Measurements from ENCODE around the gene PTPRN2.
"Not testable (repeated sequence)": the region's sequence is repeated elsewhere in the genome, so short reads cannot be mapped to it uniquely, and the experiment has no call there.

PTPRN2 gene

GRCh38 chr7:158538156-158538946 lies 49.3 kb downstream of the PTPRN2 start:
- Mint-ChIP-seq H3K4me1 (no peaks in the 10 kb centered on the region), H3K36me3 (ENCODE audit: insufficient read depth) (no peaks in the 10 kb centered on the region), H3K27me3 (no peaks in the 10 kb centered on the region), H3K4me3 (no peak overlapping the region), H3K27ac (ENCODE audit: low read depth) (no peak overlapping the region), H3K9me3 (peaks cover 5% of the 10 kb centered on the region)
- no peak for ATAC-seq (replicated peaks; ENCODE audit: extremely low read depth, poor library complexity, severe bottlenecking)
- no peak for DNase-seq (ENCODE audit: low spot score in 2 of 2)

GRCh38 chr7:158537516-158537882 lies 50.1 kb downstream of the PTPRN2 start:
- H3K4me3 Mint-ChIP-seq = no peak overlapping the region
- H3K9me3 Mint-ChIP-seq = peaks cover 5% of the 10 kb centered on the region
- no peak for DNase-seq (ENCODE audit: low spot score in 2 of 2)
- no peak overlapping the region for H3K27ac Mint-ChIP-seq (ENCODE audit: low read depth)
- ATAC-seq (replicated peaks; ENCODE audit: extremely low read depth, poor library complexity, severe bottlenecking) = no peak
- no peaks in the 10 kb centered on the region for H3K27me3 Mint-ChIP-seq
- H3K36me3 Mint-ChIP-seq (ENCODE audit: insufficient read depth) = no peaks in the 10 kb centered on the region
- H3K4me1 Mint-ChIP-seq = no peaks in the 10 kb centered on the region

- Mint-ChIP-seq H3K27ac (ENCODE audit: low read depth) (no peak overlapping the region), H3K36me3 (ENCODE audit: insufficient read depth) (peaks cover 2% of the 10 kb centered on the region), H3K4me1 (no peaks in the 10 kb centered on the region), H3K27me3 (no peaks in the 10 kb centered on the region), H3K4me3 (no peak overlapping the region), H3K9me3 (peaks cover 5% of the 10 kb centered on the region)
- no peak for ATAC-seq (replicated peaks; ENCODE audit: extremely low read depth, poor library complexity, severe bottlenecking)
- no peak for DNase-seq (ENCODE audit: low spot score in 2 of 2)
Observed at GRCh38 chr7:158536871-158537515, 50.6 kb downstream of the PTPRN2 start.

GRCh38 chr7:158535079-158535478 lies 52.5 kb downstream of the PTPRN2 start:
- ATAC-seq (replicated peaks; ENCODE audit: extremely low read depth, poor library complexity, severe bottlenecking) (no peak), DNase-seq (ENCODE audit: low spot score in 2 of 2) (no peak)
- Mint-ChIP-seq H3K4me1 (no peaks in the 10 kb centered on the region), H3K27ac (ENCODE audit: low read depth) (no peak overlapping the region), H3K36me3 (ENCODE audit: insufficient read depth) (peaks cover 2% of the 10 kb centered on the region), H3K27me3 (no peaks in the 10 kb centered on the region), H3K9me3 (peaks cover 5% of the 10 kb centered on the region), H3K4me3 (no peak overlapping the region)

- no peaks in the 10 kb centered on the region for H3K27me3 Mint-ChIP-seq
- H3K4me1 Mint-ChIP-seq = no peaks in the 10 kb centered on the region
- ATAC-seq (replicated peaks; ENCODE audit: extremely low read depth, poor library complexity, severe bottlenecking) (no peak), DNase-seq (ENCODE audit: low spot score in 2 of 2) (no peak)
- H3K4me3 Mint-ChIP-seq = no peak overlapping the region
- no peak overlapping the region for H3K27ac Mint-ChIP-seq (ENCODE audit: low read depth)
- peaks cover 5% of the 10 kb centered on the region for H3K9me3 Mint-ChIP-seq
- peaks cover 2% of the 10 kb centered on the region for H3K36me3 Mint-ChIP-seq (ENCODE audit: insufficient read depth)
Observed at GRCh38 chr7:158534598-158534997, 53.0 kb downstream of the PTPRN2 start.

- not testable (repeated sequence) for ATAC-seq (replicated peaks; ENCODE audit: extremely low read depth, poor library complexity, severe bottlenecking); H3K27me3 Mint-ChIP-seq; H3K4me3 Mint-ChIP-seq; H3K9me3 Mint-ChIP-seq; DNase-seq (ENCODE audit: low spot score in 2 of 2); H3K4me1 Mint-ChIP-seq; H3K27ac Mint-ChIP-seq (ENCODE audit: low read depth); H3K36me3 Mint-ChIP-seq (ENCODE audit: insufficient read depth)
Observed at GRCh38 chr7:158534134-158534515, 53.5 kb downstream of the PTPRN2 start.

- no peak for DNase-seq (ENCODE audit: low spot score in 2 of 2)
- Mint-ChIP-seq H3K4me1 (no peaks in the 10 kb centered on the region), H3K4me3 (no peak overlapping the region), H3K9me3 (peaks cover 5% of the 10 kb centered on the region), H3K36me3 (ENCODE audit: insufficient read depth) (peaks cover 2% of the 10 kb centered on the region), H3K27me3 (no peaks in the 10 kb centered on the region), H3K27ac (ENCODE audit: low read depth) (no peak overlapping the region)
- ATAC-seq (replicated peaks; ENCODE audit: extremely low read depth, poor library complexity, severe bottlenecking) = no peak
Observed at GRCh38 chr7:158533386-158534133, 54.1 kb downstream of the PTPRN2 start.

- Mint-ChIP-seq H3K36me3 (ENCODE audit: insufficient read depth) (peaks cover 2% of the 10 kb centered on the region), H3K4me1 (no peaks in the 10 kb centered on the region), H3K27ac (ENCODE audit: low read depth) (no peak overlapping the region), H3K27me3 (peaks cover 9% of the 10 kb centered on the region), H3K4me3 (no peak overlapping the region), H3K9me3 (peaks cover 5% of the 10 kb centered on the region)
- ATAC-seq (replicated peaks; ENCODE audit: extremely low read depth, poor library complexity, severe bottlenecking) (no peak), DNase-seq (ENCODE audit: low spot score in 2 of 2) (no peak)
Observed at GRCh38 chr7:158532093-158532627, 55.5 kb downstream of the PTPRN2 start.

GRCh38 chr7:158531661-158532060 lies 56.0 kb downstream of the PTPRN2 start:
- DNase-seq (ENCODE audit: low spot score in 2 of 2) (no peak), ATAC-seq (replicated peaks; ENCODE audit: extremely low read depth, poor library complexity, severe bottlenecking) (no peak)
- no peaks in the 10 kb centered on the region for H3K4me1 Mint-ChIP-seq
- no peak overlapping the region for H3K27ac Mint-ChIP-seq (ENCODE audit: low read depth)
- H3K4me3 Mint-ChIP-seq = no peak overlapping the region
- peaks cover 5% of the 10 kb centered on the region for H3K9me3 Mint-ChIP-seq
- H3K36me3 Mint-ChIP-seq (ENCODE audit: insufficient read depth) = peaks cover 2% of the 10 kb centered on the region
- H3K27me3 Mint-ChIP-seq = peaks cover 12% of the 10 kb centered on the region

GRCh38 chr7:158530800-158531609 lies 56.6 kb downstream of the PTPRN2 start:
- Mint-ChIP-seq H3K27ac (ENCODE audit: low read depth) (no peak overlapping the region), H3K36me3 (ENCODE audit: insufficient read depth) (peaks cover 2% of the 10 kb centered on the region), H3K4me3 (no peak overlapping the region), H3K9me3 (peaks cover 5% of the 10 kb centered on the region), H3K4me1 (no peaks in the 10 kb centered on the region), H3K27me3 (peaks cover 12% of the 10 kb centered on the region)
- DNase-seq (ENCODE audit: low spot score in 2 of 2) (no peak), ATAC-seq (replicated peaks; ENCODE audit: extremely low read depth, poor library complexity, severe bottlenecking) (no peak)

GRCh38 chr7:158529181-158530096 lies 58.2 kb downstream of the PTPRN2 start:
- no peak overlapping the region for H3K4me3 Mint-ChIP-seq
- no peak overlapping the region for H3K27ac Mint-ChIP-seq (ENCODE audit: low read depth)
- peaks cover 12% of the 10 kb centered on the region for H3K27me3 Mint-ChIP-seq
- no peaks in the 10 kb centered on the region for H3K4me1 Mint-ChIP-seq
- no peak for DNase-seq (ENCODE audit: low spot score in 2 of 2)
- H3K9me3 Mint-ChIP-seq = no peaks in the 10 kb centered on the region
- peaks cover 2% of the 10 kb centered on the region for H3K36me3 Mint-ChIP-seq (ENCODE audit: insufficient read depth)
- ATAC-seq (replicated peaks; ENCODE audit: extremely low read depth, poor library complexity, severe bottlenecking) = no peak

Data from central memory CD8-positive, alpha-beta T cell (primary cell).